ENCODE results near the gene NCOA1. TPM values are rescaled to one million over a fixed set of nuclear protein-coding genes. Genes with fewer than 3 reads are reported as not detected.

The NCOA1 gene
- polyA plus RNA-seq, 1 of the 3 experiments (the other 2 are of a cell fraction), result 10.7 TPM

- Histone ChIP-seq H3K27me3 (ENCODE audit: insufficient read depth) (no peaks in the 10 kb centered on the region), H3K4me1 (ENCODE audit: control insufficient read depth in 1 of 2, insufficient read depth in 2 of 2, low read depth in 1 of 2, low read length in 1 of 2) (peaks cover 10 to 19% of the 10 kb centered on the region in 2 experiments; a peak in 3 of 4 replicates), H3K9me3 (no peaks in the 10 kb centered on the region), H3K9me2 (no peaks in the 10 kb centered on the region), H2AFZ (ENCODE audit: low read depth) (no peak overlapping the region), H3K4me2 (no peak overlapping the region), H3K9ac (no peak overlapping the region), H3K4me3 (ENCODE audit: low read depth in 2 of 2, low read length in 1 of 2) (no peak overlapping the region), H4K20me1 (ENCODE audit: insufficient read depth) (no peaks in the 10 kb centered on the region), H3F3A (replicated peaks; ENCODE audit: insufficient read depth) (peaks cover 18% of the 10 kb centered on the region), H3K27ac (ENCODE audit: low read depth in 2 of 2, low read length in 1 of 2) (no peak overlapping the region), H3K36me3 (replicated peaks in 1 of 2; ENCODE audit: control insufficient read depth in 1 of 2, insufficient read depth in 2 of 2, low read length in 1 of 2) (peaks cover 15 to 16% of the 10 kb centered on the region in 2 experiments), H3K79me2 (ENCODE audit: insufficient read depth) (no peaks in the 10 kb centered on the region)
- ChIA-PET POLR2A (no interaction called here), CTCF (interaction anchor here (1.1 kb wide), 1 partner anchor 38 kb away, joined by 3 read pairs; no protein-coding TSS in a partner anchor)
- no peak for DNase-seq
- TF ChIP-seq, protein P1, sequence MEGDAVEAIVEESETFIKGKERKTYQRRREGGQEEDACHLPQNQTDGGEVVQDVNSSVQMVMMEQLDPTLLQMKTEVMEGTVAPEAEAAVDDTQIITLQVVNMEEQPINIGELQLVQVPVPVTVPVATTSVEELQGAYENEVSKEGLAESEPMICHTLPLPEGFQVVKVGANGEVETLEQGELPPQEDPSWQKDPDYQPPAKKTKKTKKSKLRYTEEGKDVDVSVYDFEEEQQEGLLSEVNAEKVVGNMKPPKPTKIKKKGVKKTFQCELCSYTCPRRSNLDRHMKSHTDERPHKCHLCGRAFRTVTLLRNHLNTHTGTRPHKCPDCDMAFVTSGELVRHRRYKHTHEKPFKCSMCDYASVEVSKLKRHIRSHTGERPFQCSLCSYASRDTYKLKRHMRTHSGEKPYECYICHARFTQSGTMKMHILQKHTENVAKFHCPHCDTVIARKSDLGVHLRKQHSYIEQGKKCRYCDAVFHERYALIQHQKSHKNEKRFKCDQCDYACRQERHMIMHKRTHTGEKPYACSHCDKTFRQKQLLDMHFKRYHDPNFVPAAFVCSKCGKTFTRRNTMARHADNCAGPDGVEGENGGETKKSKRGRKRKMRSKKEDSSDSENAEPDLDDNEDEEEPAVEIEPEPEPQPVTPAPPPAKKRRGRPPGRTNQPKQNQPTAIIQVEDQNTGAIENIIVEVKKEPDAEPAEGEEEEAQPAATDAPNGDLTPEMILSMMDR (IDR thresholded peaks at IDR 0.05), result no peak
- TF ChIP-seq SMC3 (IDR thresholded peaks at IDR 0.05; ENCODE audit: low read depth, low read length) (no peak), POLR2AphosphoS5 (IDR thresholded peaks at IDR 0.05; ENCODE audit: low read depth, low read length) (no peak), TEAD4 (IDR thresholded peaks at IDR 0.05; ENCODE audit: borderline replicate concordance, insufficient read depth) (no peak), GABPA (IDR thresholded peaks at IDR 0.05; ENCODE audit: low read depth) (no peak), ELF1 (IDR thresholded peaks at IDR 0.05) (no peak), SIN3A (IDR thresholded peaks at IDR 0.05; ENCODE audit: borderline replicate concordance, low read depth, low read length) (no peak), NFIC (IDR thresholded peaks at IDR 0.05; ENCODE audit: borderline replicate concordance) (no peak), YY1 (IDR thresholded peaks at IDR 0.05; ENCODE audit: low read depth) (no peak), EZH2phosphoT487 (IDR thresholded peaks at IDR 0.05; ENCODE audit: borderline replicate concordance, low read depth) (no peak), CHD2 (IDR thresholded peaks at IDR 0.05; ENCODE audit: low read length, partially characterized antibody) (no peak), EP300 (IDR thresholded peaks at IDR 0.05; ENCODE audit: borderline replicate concordance in 1 of 2, low read depth in 1 of 2, low read length in 1 of 2) (no peak), RCOR1 (IDR thresholded peaks at IDR 0.05; ENCODE audit: low read length) (no peak), ZBTB33 (IDR thresholded peaks at IDR 0.05; ENCODE audit: borderline replicate concordance, low read depth) (no peak), TAF1 (IDR thresholded peaks at IDR 0.05; ENCODE audit: borderline replicate concordance, low read depth, low read length) (no peak), RFX5 (IDR thresholded peaks at IDR 0.05; ENCODE audit: low read length) (no peak)
- TF ChIP-seq, protein P2, sequence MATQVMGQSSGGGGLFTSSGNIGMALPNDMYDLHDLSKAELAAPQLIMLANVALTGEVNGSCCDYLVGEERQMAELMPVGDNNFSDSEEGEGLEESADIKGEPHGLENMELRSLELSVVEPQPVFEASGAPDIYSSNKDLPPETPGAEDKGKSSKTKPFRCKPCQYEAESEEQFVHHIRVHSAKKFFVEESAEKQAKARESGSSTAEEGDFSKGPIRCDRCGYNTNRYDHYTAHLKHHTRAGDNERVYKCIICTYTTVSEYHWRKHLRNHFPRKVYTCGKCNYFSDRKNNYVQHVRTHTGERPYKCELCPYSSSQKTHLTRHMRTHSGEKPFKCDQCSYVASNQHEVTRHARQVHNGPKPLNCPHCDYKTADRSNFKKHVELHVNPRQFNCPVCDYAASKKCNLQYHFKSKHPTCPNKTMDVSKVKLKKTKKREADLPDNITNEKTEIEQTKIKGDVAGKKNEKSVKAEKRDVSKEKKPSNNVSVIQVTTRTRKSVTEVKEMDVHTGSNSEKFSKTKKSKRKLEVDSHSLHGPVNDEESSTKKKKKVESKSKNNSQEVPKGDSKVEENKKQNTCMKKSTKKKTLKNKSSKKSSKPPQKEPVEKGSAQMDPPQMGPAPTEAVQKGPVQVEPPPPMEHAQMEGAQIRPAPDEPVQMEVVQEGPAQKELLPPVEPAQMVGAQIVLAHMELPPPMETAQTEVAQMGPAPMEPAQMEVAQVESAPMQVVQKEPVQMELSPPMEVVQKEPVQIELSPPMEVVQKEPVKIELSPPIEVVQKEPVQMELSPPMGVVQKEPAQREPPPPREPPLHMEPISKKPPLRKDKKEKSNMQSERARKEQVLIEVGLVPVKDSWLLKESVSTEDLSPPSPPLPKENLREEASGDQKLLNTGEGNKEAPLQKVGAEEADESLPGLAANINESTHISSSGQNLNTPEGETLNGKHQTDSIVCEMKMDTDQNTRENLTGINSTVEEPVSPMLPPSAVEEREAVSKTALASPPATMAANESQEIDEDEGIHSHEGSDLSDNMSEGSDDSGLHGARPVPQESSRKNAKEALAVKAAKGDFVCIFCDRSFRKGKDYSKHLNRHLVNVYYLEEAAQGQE (IDR thresholded peaks at IDR 0.05; ENCODE audit: low read depth, low read length), result no peak
- TF ChIP-seq, protein P3, sequence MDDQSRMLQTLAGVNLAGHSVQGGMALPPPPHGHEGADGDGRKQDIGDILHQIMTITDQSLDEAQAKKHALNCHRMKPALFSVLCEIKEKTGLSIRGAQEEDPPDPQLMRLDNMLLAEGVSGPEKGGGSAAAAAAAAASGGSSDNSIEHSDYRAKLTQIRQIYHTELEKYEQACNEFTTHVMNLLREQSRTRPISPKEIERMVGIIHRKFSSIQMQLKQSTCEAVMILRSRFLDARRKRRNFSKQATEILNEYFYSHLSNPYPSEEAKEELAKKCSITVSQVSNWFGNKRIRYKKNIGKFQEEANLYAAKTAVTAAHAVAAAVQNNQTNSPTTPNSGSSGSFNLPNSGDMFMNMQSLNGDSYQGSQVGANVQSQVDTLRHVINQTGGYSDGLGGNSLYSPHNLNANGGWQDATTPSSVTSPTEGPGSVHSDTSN (IDR thresholded peaks at IDR 0.05), result no peak
These were observed 232.6 kb downstream of the NCOA1 start for GRCh38 chr2:24723665-24724064.
